Endothelial cell of umbilical vein (primary cell): Measurements from ENCODE around the gene SYNPO2. TPM values are rescaled to one million over a fixed set of nuclear protein-coding genes. Genes with fewer than 3 reads are reported as not detected.

Experiments
- BruUV-seq: library from RNA; stranded (reverse); fragments of 400-500 nt; replicated peaks from 2 replicates; lab custom pipeline; 2021; lab: Mats Ljungman, UMichigan
- CTCF ChIA-PET: fragments of 300-600, 350-600 bp; sonication (Branson Sonifier 250); formaldehyde crosslinking; loops from one replicate; lab custom pipeline; 2021; ENCODE audit warnings: antibody characterized with exemption, inconsistent platforms; lab: Charles Lee
- POLR2A ChIA-PET: fragments of 300-600, 350-600 bp; sonication (Branson Sonifier 250); formaldehyde crosslinking; loops from one replicate; lab custom pipeline; 2021; ENCODE audit warnings: antibody characterized with exemption, inconsistent platforms; lab: Charles Lee
- DNase-seq: peaks from one replicate; pipeline ENCODE4 v3.0.0-alpha.2; 2011; ENCODE audit warnings: low read depth, low spot score
- FAIRE-seq: peaks from 2 replicates; lab custom pipeline; 2011; peaks lifted over from hg19 to GRCh38; lab: Jason Lieb, UNC
- H2AFZ ChIP-seq: 2 replicates; pipeline ENCODE4 v1.6.0; 2012; ENCODE audit warnings: low read depth, low read length, control low read depth, inconsistent platforms
- H3K27ac ChIP-seq: 2 replicates; pipeline ENCODE4 v1.5.1; 2011; ENCODE audit warnings: low read depth, mild to moderate bottlenecking, control low read depth, low read length, moderate library complexity; ENCODE audit not compliant: insufficient read depth
- H3K27me3 ChIP-seq, 2 experiments: 2 replicates each; pipeline versions ENCODE4 v1.6.0 to v1.6.1; 2011; ENCODE audit warnings: low read length in 2 of 2, mixed read lengths in 1 of 2; ENCODE audit not compliant: control insufficient read depth in 2 of 2, insufficient read depth in 2 of 2
- H3K36me3 ChIP-seq, 2 experiments: 2 replicates in 1 of 2; 3 replicates in 1 of 2; pipeline ENCODE4 v1.5.1; 2011; ENCODE audit warnings: low read length in 2 of 2, mild to moderate bottlenecking in 1 of 2, moderate library complexity in 1 of 2; ENCODE audit not compliant: control insufficient read depth in 2 of 2, insufficient read depth in 2 of 2; ENCODE audit errors: extremely low read depth in 1 of 2
- H3K4me1 ChIP-seq: 3 replicates; pipeline ENCODE4 v1.5.1; 2011; ENCODE audit warnings: mild to moderate bottlenecking, low read length; ENCODE audit not compliant: control insufficient read depth, insufficient read depth; ENCODE audit errors: extremely low read depth
- H3K4me2 ChIP-seq: 2 replicates; pipeline ENCODE4 v1.6.1; 2011; ENCODE audit warnings: low read length, control low read depth, mixed read lengths; ENCODE audit not compliant: insufficient read depth
- H3K4me3 ChIP-seq, 3 experiments: fragments of 200-600 bp in 1 of 3; sonication (generic), shearing (Covaris generic) in 1 of 3; replicated peaks in 1 of 3; 2 replicates each; pipeline ENCODE4 v1.5.1; 2011 to 2016; ENCODE audit warnings: control low read depth in 3 of 3, low read length in 3 of 3, mild to moderate bottlenecking in 2 of 3, inconsistent platforms in 1 of 3, low read depth in 1 of 3, moderate library complexity in 1 of 3; ENCODE audit not compliant: insufficient read depth in 1 of 3
- H3K79me2 ChIP-seq: 2 replicates; pipeline ENCODE4 v1.6.0; 2012; ENCODE audit warnings: low read length, inconsistent platforms; ENCODE audit not compliant: control insufficient read depth, insufficient read depth
- H3K9ac ChIP-seq: replicated peaks from 2 replicates; pipeline ENCODE3; 2011; ENCODE audit warnings: low read length, control low read depth; ENCODE audit not compliant: insufficient read depth; ENCODE audit errors: extremely low read depth
- H3K9me1 ChIP-seq: replicated peaks from 3 replicates; pipeline ENCODE4 v1.6.0; 2011; ENCODE audit warnings: mild to moderate bottlenecking, low read length; ENCODE audit not compliant: control insufficient read depth, insufficient read depth; ENCODE audit errors: extremely low read depth
- H3K9me3 ChIP-seq: replicated peaks from 2 replicates; pipeline ENCODE4 v1.5.1; 2012; ENCODE audit warnings: low read length, inconsistent platforms; ENCODE audit not compliant: control insufficient read depth, insufficient read depth
- H4K20me1 ChIP-seq: replicated peaks from 2 replicates; pipeline ENCODE3; 2011; ENCODE audit warnings: mild to moderate bottlenecking, low read length; ENCODE audit not compliant: control insufficient read depth, insufficient read depth; ENCODE audit errors: extremely low read depth
- CTCF ChIP-seq, 2 donors: IDR thresholded peaks; 1 replicate in 1 of 2; 2 replicates in 1 of 2; pipeline ENCODE4 v1.5.1; 2011; ENCODE audit warnings: low read length in 2 of 2, mild to moderate bottlenecking in 2 of 2, moderate library complexity in 2 of 2, control low read depth in 1 of 2, inconsistent platforms in 1 of 2, low read depth in 1 of 2; ENCODE audit not compliant: insufficient read depth in 1 of 2; ENCODE audit errors: extremely low read depth in 1 of 2
- EZH2 ChIP-seq: IDR thresholded peaks from 2 replicates; pipeline ENCODE4 v1.6.1; 2012; ENCODE audit warnings: borderline replicate concordance, low read depth, mild to moderate bottlenecking, moderate library complexity, low read length, inconsistent platforms; ENCODE audit not compliant: severe bottlenecking
- FOS ChIP-seq: IDR thresholded peaks from 2 replicates; pipeline ENCODE4 v1.6.1; 2011; ENCODE audit warnings: mild to moderate bottlenecking, low read length, moderate library complexity, borderline replicate concordance; ENCODE audit not compliant: insufficient read depth
- GATA2 ChIP-seq: IDR thresholded peaks from 2 replicates; pipeline ENCODE4 v1.7.0; 2011; ENCODE audit warnings: low read depth, mild to moderate bottlenecking, moderate library complexity, mixed read lengths, low read length; ENCODE audit not compliant: insufficient read length, insufficient read depth
- JUN ChIP-seq: IDR thresholded peaks from 2 replicates; pipeline ENCODE4 v1.6.1; 2011; ENCODE audit warnings: borderline replicate concordance, low read depth; ENCODE audit not compliant: insufficient read length, insufficient read depth
- MAX ChIP-seq: IDR thresholded peaks from 2 replicates; pipeline ENCODE4 v1.6.1; 2011; ENCODE audit not compliant: insufficient read depth, insufficient read length
- MYC ChIP-seq: IDR thresholded peaks from one replicate; pipeline ENCODE4 v1.6.1; 2011; ENCODE audit warnings: mild to moderate bottlenecking, low read depth, low read length
- POLR2A ChIP-seq: IDR thresholded peaks from 2 replicates; pipeline ENCODE4 v1.6.1; 2012; ENCODE audit warnings: low read depth, mild to moderate bottlenecking, control low read depth, low read length
- POLR2AphosphoS5 ChIP-seq: IDR thresholded peaks from 2 replicates; pipeline ENCODE4 v1.6.1; 2012; ENCODE audit warnings: low read depth, mild to moderate bottlenecking, control low read depth, low read length, moderate library complexity; ENCODE audit not compliant: insufficient read depth
- dilution Hi-C: fragments of 300-500 bp; cut with MboI; formaldehyde crosslinking; loops from one replicate; pipeline ENCODE4 v1.15.0; 2019; ENCODE audit warnings: low sequenced_read_pairs; ENCODE audit not compliant: extremely low pct_ligation_motif_present
- intact Hi-C: fragments of 100-400 bp; cut with micrococcal nuclease; formaldehyde crosslinking; loops from one replicate; pipeline ENCODE4 v1.10.0; 2022
- polyA plus RNA-seq, 4 experiments: library from polyadenylated mRNA; depleted of rRNA in 3 of 4; stranded (reverse) in 3 of 4; unstranded in 1 of 4; fragments of >200 nt; gene quantifications; 2 replicates each; pipeline versions ENCODE4 v1.2.1 to v1.2.3, GENCODE V29; 2011 to 2012; ENCODE audit warnings: missing spikeins in 1 of 4
- total RNA-seq: library from RNA; stranded (reverse); gene quantifications from 2 replicates; pipeline ENCODE4 v1.2.3, GENCODE V29; 2021

The SYNPO2 gene
- total and polyA plus RNA-seq, 2 donors (not counting 3 experiments of a cell fraction or from before 2014, with no cell fraction given) = 0.06 to 0.13 TPM

DNA sequence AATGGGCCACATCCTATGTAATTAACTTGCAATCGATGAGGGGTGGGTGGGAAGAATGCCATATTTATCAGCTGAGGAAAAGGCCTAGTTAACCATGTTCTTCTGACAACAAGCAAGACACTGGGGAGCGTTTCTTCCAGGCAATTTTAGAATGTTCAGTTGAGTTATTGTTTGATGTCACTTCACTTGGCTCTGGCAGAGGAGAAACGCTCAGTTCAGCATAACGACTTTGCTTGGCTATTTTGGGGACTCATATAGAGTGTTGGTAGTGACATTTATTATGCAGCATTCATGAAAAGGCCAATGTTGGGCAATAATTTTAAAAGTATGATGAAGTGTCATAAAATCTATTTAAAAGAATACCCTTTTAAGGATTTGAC lies 648 bp downstream of the SYNPO2 start:
- ChIA-PET CTCF (interaction anchor here (0.9 to 3.7 kb wide), 10 partner anchors 14 to 118 kb away, joined by 3 to 17 read pairs (median 4); no protein-coding TSS in a partner anchor), POLR2A (no interaction called here)
- no peak overlapping the region for H3K4me3 ChIP-seq
- TF ChIP-seq POLR2A (no peak), POLR2AphosphoS5 (no peak), GATA2 (no peak), MYC (no peak), FOS (no peak), CTCF (IDR thresholded peaks at IDR 0.05; ENCODE audit: extremely low read depth in 1 of 2, insufficient read depth in 1 of 2, low read depth in 1 of 2, low read length in 2 of 2) (no peak), MAX (no peak), EZH2 (no peak), JUN (no peak)
- no peak overlapping the region for H2AFZ ChIP-seq
- no peak for FAIRE-seq
- H3K27me3 ChIP-seq = no peaks in the 10 kb centered on the region
- no peak for DNase-seq
- H3K9me3 ChIP-seq = no peaks in the 10 kb centered on the region
- no peak overlapping the region for H3K27ac ChIP-seq
- dilution Hi-C loops = no loop called here
- intact Hi-C loops = loop anchor here (2.0 to 5.0 kb wide), 2 partner anchors 19 to 202 kb away; partner anchors contain the start of gene METTL14
- BruUV-seq = no TSS peak
- no peak overlapping the region for H3K9ac ChIP-seq
- peaks cover 8% of the 10 kb centered on the region for H3K4me1 ChIP-seq
- no peaks in the 10 kb centered on the region for H3K9me1 ChIP-seq
- no peaks in the 10 kb centered on the region for H4K20me1 ChIP-seq
- peak overlapping the region; percentile 63 for H3K4me2 ChIP-seq
- no peaks in the 10 kb centered on the region for H3K36me3 ChIP-seq
- H3K79me2 ChIP-seq = no peaks in the 10 kb centered on the region
